ENCODE data around the gene CEP162. TPM values are rescaled to one million over a fixed set of nuclear protein-coding genes. Genes with fewer than 3 reads are reported as not detected.

Gene CEP162
- total and polyA plus RNA-seq, 2 donors from 2014 or later = 4.6 to 14.6 TPM

DNA sequence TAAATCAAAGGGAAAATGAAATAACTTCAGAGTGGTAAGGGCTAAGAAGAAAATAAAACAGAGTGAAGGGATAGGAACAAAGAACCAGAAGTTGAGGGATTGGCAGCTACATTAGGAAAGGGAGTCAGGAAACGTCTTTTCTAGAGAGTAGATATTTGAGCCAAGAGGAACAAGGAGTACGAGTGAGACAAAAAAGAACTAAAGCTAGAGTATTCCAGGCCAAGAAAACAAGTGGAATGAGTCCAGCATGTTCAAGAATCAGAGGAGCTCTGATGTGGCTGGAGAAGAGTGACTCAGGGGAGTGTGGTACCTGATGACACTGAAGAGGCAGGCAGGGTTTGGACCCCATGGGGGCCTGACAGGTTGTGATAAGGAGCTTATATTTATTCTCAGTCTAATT lies 66.3 kb downstream of the CEP162 start:
- intact Hi-C loops (cut with DNase I) = no loop called here

DNA sequence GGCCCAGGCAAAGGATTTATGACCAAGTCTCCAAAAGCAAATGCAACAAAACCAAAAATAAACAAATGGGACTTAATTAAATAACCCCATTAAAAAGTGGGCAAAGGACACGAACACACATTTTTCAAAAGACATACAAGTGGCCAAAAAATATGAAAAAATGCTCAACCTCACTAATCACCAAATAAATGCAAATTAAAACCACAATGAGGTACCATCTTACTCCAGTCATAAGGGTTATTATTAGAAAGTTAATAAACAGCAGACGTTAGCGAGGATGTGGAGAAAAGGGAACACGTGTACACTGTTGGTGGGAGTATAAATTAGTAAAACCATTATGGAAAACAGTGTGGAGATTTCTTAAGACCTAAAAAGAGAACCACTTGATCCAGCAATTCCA lies 71.1 kb downstream of the CEP162 start:
- H3K36me3 ChIP-seq (ENCODE audit: control insufficient read depth in 2 of 3, insufficient read depth in 3 of 3, low read length in 3 of 3) = peaks cover 2 to 10% (median 10%) of the 10 kb centered on the region in 3 donors
- H3K4me1 ChIP-seq (ENCODE audit: control insufficient read depth in 2 of 3, insufficient read depth in 2 of 3, low read depth in 1 of 3, low read length in 3 of 3) = no peaks in the 10 kb centered on the region
- H3K4me3 ChIP-seq (ENCODE audit: low read length in 3 of 3) = no peak overlapping the region
- intact Hi-C loops (cut with DNase I) = no loop called here
- H3K27me3 ChIP-seq (ENCODE audit: control insufficient read depth, insufficient read depth, low read length) = no peaks in the 10 kb centered on the region
- DNase-seq = no peak
- H3K27ac ChIP-seq (ENCODE audit: low read depth in 2 of 2, low read length in 2 of 2) = no peak overlapping the region
- TF ChIP-seq, protein P1, sequence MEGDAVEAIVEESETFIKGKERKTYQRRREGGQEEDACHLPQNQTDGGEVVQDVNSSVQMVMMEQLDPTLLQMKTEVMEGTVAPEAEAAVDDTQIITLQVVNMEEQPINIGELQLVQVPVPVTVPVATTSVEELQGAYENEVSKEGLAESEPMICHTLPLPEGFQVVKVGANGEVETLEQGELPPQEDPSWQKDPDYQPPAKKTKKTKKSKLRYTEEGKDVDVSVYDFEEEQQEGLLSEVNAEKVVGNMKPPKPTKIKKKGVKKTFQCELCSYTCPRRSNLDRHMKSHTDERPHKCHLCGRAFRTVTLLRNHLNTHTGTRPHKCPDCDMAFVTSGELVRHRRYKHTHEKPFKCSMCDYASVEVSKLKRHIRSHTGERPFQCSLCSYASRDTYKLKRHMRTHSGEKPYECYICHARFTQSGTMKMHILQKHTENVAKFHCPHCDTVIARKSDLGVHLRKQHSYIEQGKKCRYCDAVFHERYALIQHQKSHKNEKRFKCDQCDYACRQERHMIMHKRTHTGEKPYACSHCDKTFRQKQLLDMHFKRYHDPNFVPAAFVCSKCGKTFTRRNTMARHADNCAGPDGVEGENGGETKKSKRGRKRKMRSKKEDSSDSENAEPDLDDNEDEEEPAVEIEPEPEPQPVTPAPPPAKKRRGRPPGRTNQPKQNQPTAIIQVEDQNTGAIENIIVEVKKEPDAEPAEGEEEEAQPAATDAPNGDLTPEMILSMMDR (IDR thresholded peaks at IDR 0.05; ENCODE audit: borderline replicate concordance, extremely low read depth, insufficient read depth) = no peak
- H3K9me3 ChIP-seq (ENCODE audit: control insufficient read depth in 2 of 3, insufficient read depth in 1 of 3, low read length in 3 of 3) = no peaks in the 10 kb centered on the region
- no peak overlapping the region for H3K9ac ChIP-seq (ENCODE audit: low read length in 3 of 3)
- no peak for FAIRE-seq

More for the DNA sequence above, 66.3 kb downstream of the CEP162 start:
- Histone ChIP-seq H3K9me3 (ENCODE audit: control insufficient read depth in 2 of 3, insufficient read depth in 1 of 3, low read length in 3 of 3) (no peaks in the 10 kb centered on the region), H3K9ac (ENCODE audit: low read length in 3 of 3) (no peak overlapping the region), H3K36me3 (ENCODE audit: control insufficient read depth in 2 of 3, insufficient read depth in 3 of 3, low read length in 3 of 3) (peaks cover 0 to 4% (median 0%) of the 10 kb centered on the region in 3 donors), H3K27me3 (ENCODE audit: control insufficient read depth, insufficient read depth, low read length) (no peaks in the 10 kb centered on the region), H3K4me3 (ENCODE audit: low read length in 3 of 3) (no peak overlapping the region), H3K27ac (ENCODE audit: low read depth in 2 of 2, low read length in 2 of 2) (no peak overlapping the region), H3K4me1 (ENCODE audit: control insufficient read depth in 2 of 3, insufficient read depth in 2 of 3, low read depth in 1 of 3, low read length in 3 of 3) (no peaks in the 10 kb centered on the region)
- FAIRE-seq (no peak), DNase-seq (no peak)
- TF ChIP-seq, protein P1 (IDR thresholded peaks at IDR 0.05; ENCODE audit: borderline replicate concordance, extremely low read depth, insufficient read depth) = no peak

DNA sequence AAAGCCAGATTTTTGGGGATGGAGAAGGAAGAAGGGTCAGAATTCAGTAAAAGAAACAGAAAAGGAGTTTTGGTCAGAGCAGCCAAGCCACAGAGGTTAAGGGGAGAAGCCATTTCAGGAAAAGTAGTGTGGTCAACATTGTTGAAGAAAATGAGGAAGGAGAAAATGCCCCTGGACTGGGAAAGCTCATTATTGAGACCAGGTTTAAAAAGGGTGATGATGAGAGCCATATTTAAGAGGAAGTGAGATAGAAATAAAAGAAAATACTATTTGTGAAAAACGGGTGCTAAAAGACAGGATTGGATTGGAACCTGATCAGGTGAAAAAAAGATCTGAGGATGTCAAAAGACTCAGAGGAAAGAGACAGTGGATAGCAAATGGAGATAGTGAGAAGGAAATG lies 75.8 kb downstream of the CEP162 start:
- intact Hi-C loops (cut with DNase I) = no loop called here
- Histone ChIP-seq H3K9me3 (ENCODE audit: control insufficient read depth in 2 of 3, insufficient read depth in 1 of 3, low read length in 3 of 3) (no peaks in the 10 kb centered on the region), H3K9ac (ENCODE audit: low read length in 3 of 3) (no peak overlapping the region), H3K4me3 (ENCODE audit: low read length in 3 of 3) (no peak overlapping the region), H3K4me1 (ENCODE audit: control insufficient read depth in 2 of 3, insufficient read depth in 2 of 3, low read depth in 1 of 3, low read length in 3 of 3) (no peaks in the 10 kb centered on the region), H3K27me3 (ENCODE audit: control insufficient read depth, insufficient read depth, low read length) (no peaks in the 10 kb centered on the region), H3K27ac (ENCODE audit: low read depth in 2 of 2, low read length in 2 of 2) (no peak overlapping the region), H3K36me3 (ENCODE audit: control insufficient read depth in 2 of 3, insufficient read depth in 3 of 3, low read length in 3 of 3) (peaks cover 2 to 10% (median 9%) of the 10 kb centered on the region in 3 donors)
- FAIRE-seq (no peak), DNase-seq (no peak)
- TF ChIP-seq, protein P1 (IDR thresholded peaks at IDR 0.05; ENCODE audit: borderline replicate concordance, extremely low read depth, insufficient read depth) = no peak

DNA sequence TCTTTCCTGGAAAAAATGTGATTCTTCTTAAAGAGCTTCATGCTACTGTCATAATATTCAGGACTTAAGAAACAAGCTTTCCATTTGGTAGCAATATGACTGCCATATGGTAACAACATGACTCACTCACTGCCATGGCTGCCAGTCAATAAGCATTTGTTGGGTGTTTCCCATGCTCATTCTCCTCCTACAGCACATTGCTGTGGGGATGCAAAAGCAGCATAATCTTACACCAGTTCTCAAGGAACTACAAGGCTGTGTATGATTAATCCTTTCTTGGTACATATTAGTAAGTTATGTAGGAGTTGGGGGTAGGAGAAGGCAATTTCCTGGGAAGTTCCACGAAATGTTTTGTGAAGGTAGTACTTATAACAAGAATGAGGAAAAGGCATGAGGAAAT lies 76.7 kb downstream of the CEP162 start:
- Histone ChIP-seq H3K9me3 (ENCODE audit: control insufficient read depth in 2 of 3, insufficient read depth in 1 of 3, low read length in 3 of 3) (no peaks in the 10 kb centered on the region), H3K9ac (ENCODE audit: low read length in 3 of 3) (no peak overlapping the region), H3K36me3 (ENCODE audit: control insufficient read depth in 2 of 3, insufficient read depth in 3 of 3, low read length in 3 of 3) (peaks cover 2 to 10% (median 9%) of the 10 kb centered on the region in 3 donors), H3K4me3 (ENCODE audit: low read length in 3 of 3) (no peak overlapping the region), H3K27ac (ENCODE audit: low read depth in 2 of 2, low read length in 2 of 2) (no peak overlapping the region), H3K4me1 (ENCODE audit: control insufficient read depth in 2 of 3, insufficient read depth in 2 of 3, low read depth in 1 of 3, low read length in 3 of 3) (no peaks in the 10 kb centered on the region), H3K27me3 (ENCODE audit: control insufficient read depth, insufficient read depth, low read length) (no peaks in the 10 kb centered on the region)
- intact Hi-C loops (cut with DNase I) = no loop called here
- no peak for FAIRE-seq
- TF ChIP-seq, protein P1 (IDR thresholded peaks at IDR 0.05; ENCODE audit: borderline replicate concordance, extremely low read depth, insufficient read depth) = no peak
- DNase-seq = no peak
